Common myeloid progenitor, CD34-positive (primary cell): ENCODE results near the gene CPNE9.
A peak's percentile ranks its signal among the peaks of the same experiment; 100 is the strongest.
"Not testable (repeated sequence)": the region's sequence is repeated elsewhere in the genome, so short reads cannot be mapped to it uniquely, and the experiment has no call there.

Source experiments
- CTCF ChIA-PET: fragments of 350-600 bp; sonication (Branson Sonifier 250); formaldehyde crosslinking; loops from one replicate; lab custom pipeline; 2021; ENCODE audit warnings: antibody characterized with exemption; lab: Charles Lee
- POLR2A ChIA-PET: fragments of 350-600 bp; sonication (Branson Sonifier 250); formaldehyde crosslinking; loops from one replicate; lab custom pipeline; 2021; ENCODE audit warnings: antibody characterized with exemption; lab: Charles Lee
- DNase-seq, 3 donors: peaks; one replicate each; pipeline versions ENCODE4 v3.0.0 to v3.0.0-alpha.2; 2013
- H3K27ac ChIP-seq, 2 experiments: 1 replicate in 1 of 2; 2 replicates in 1 of 2; pipeline ENCODE4 v1.7.0; 2013; ENCODE audit warnings: inconsistent platforms in 2 of 2, low read length in 2 of 2, mild to moderate bottlenecking in 2 of 2, low read depth in 1 of 2, moderate library complexity in 1 of 2; ENCODE audit not compliant: severe bottlenecking in 2 of 2, insufficient read depth in 1 of 2, poor library complexity in 1 of 2
- H3K27me3 ChIP-seq, 5 experiments: replicated peaks in 2 of 5; 1 replicate in 3 of 5; 2 replicates in 2 of 5; pipeline versions ENCODE4 v1.6.1 to v1.7.0; 2013; ENCODE audit warnings: low read length in 4 of 5, mild to moderate bottlenecking in 2 of 5, moderate library complexity in 2 of 5, inconsistent platforms in 1 of 5; ENCODE audit not compliant: insufficient read depth in 5 of 5, control insufficient read depth in 4 of 5
- H3K36me3 ChIP-seq, 4 experiments: 1 replicate in 2 of 4; 2 replicates in 2 of 4; pipeline versions ENCODE4 v1.6.1 to v1.7.0; 2013; ENCODE audit warnings: low read length in 3 of 4, control low read depth in 1 of 4, mild to moderate bottlenecking in 1 of 4; ENCODE audit not compliant: control insufficient read depth in 4 of 4, insufficient read depth in 4 of 4
- H3K4me1 ChIP-seq, 4 experiments: 1 replicate in 3 of 4; 2 replicates in 1 of 4; pipeline versions ENCODE4 v1.6.1 to v1.7.1; 2013; ENCODE audit warnings: low read length in 3 of 4, mild to moderate bottlenecking in 3 of 4, control low read depth in 1 of 4, inconsistent platforms in 1 of 4, moderate library complexity in 1 of 4; ENCODE audit not compliant: control insufficient read depth in 4 of 4, insufficient read depth in 4 of 4; ENCODE audit errors: control extremely low read depth in 1 of 4
- H3K4me3 ChIP-seq, 7 experiments: 1 replicate in 4 of 7; 2 replicates in 3 of 7; pipeline versions ENCODE4 v1.5.1 to v1.7.0; 2013; ENCODE audit warnings: mild to moderate bottlenecking in 7 of 7, low read length in 6 of 7, moderate library complexity in 6 of 7, inconsistent platforms in 2 of 7, low read depth in 2 of 7, control low read depth in 1 of 7; ENCODE audit not compliant: insufficient read depth in 4 of 7, control insufficient read depth in 1 of 7; ENCODE audit errors: extremely low read depth in 1 of 7
- H3K9me3 ChIP-seq, 5 experiments: 1 replicate in 4 of 5; 2 replicates in 1 of 5; pipeline versions ENCODE4 v1.6.1 to v1.7.1; 2013; ENCODE audit warnings: low read length in 4 of 5, mild to moderate bottlenecking in 2 of 5, inconsistent platforms in 1 of 5, low read depth in 1 of 5, moderate library complexity in 1 of 5; ENCODE audit not compliant: control insufficient read depth in 4 of 5, insufficient read depth in 2 of 5; ENCODE audit errors: control extremely low read depth in 1 of 5
- WGBS: methylation state at CpG from one replicate; pipeline ENCODE4 v1.1.5; 2013; ENCODE audit not compliant: insufficient coverage; 5-methylcytosine and 5-hydroxymethylcytosine counted together

The CPNE9 gene

GRCh38 chr3:9769426-9770275 is 66.0 kb downstream of the CPNE9 start, which contains the start of gene CAMK1:
CAMK1 (minus strand) TSS chr3:9769947; CDS start chr3:9767749, 2,198 bp downstream.
- Histone ChIP-seq H3K9me3 (no peaks in the 10 kb centered on the region), H3K36me3 (no peaks in the 10 kb centered on the region), H3K27me3 (peaks cover 0 to 25% (median 3%) of the 10 kb centered on the region in 5 experiments), H3K4me1 (peaks cover 0 to 19% (median 12%) of the 10 kb centered on the region in 4 experiments), H3K4me3 (peak within 1 kb of the TSS in 3 of 7 experiments; percentile 41 to 55 (median 48)), H3K27ac (no peak within 1 kb of the TSS)
- CTCF ChIA-PET = interaction anchor here (0.6 to 1.5 kb wide), 6 partner anchors 9 to 28 kb away, joined by 3 to 5 read pairs (median 4); no protein-coding TSS in a partner anchor
- DNase-seq = peak in 2 of 3 donors; percentile 67 to 74
- 18% methylated on average over 39 of the region's 49 CpGs for WGBS
- POLR2A ChIA-PET = interaction anchor here (0.6 to 1.3 kb wide), 2 partner anchors 9 to 11 kb away, joined by 3 to 4 read pairs; no protein-coding TSS in a partner anchor

- WGBS = 29% methylated on average over 12 of the region's 15 CpGs
- DNase-seq = no peak
- H3K4me3 ChIP-seq = peak overlapping the region in 2 of 7 experiments; percentile 41 to 48
- POLR2A ChIA-PET = interaction anchor here (0.6 to 1.3 kb wide), 2 partner anchors 10 kb away, joined by 3 to 4 read pairs; no protein-coding TSS in a partner anchor
- CTCF ChIA-PET = interaction anchor here (0.6 to 1.5 kb wide), 7 partner anchors 8 to 29 kb away, joined by 3 to 5 read pairs (median 4); no protein-coding TSS in a partner anchor
- peaks cover 0 to 19% (median 12%) of the 10 kb centered on the region in 4 experiments for H3K4me1 ChIP-seq
- H3K9me3 ChIP-seq = no peaks in the 10 kb centered on the region
- no peak overlapping the region for H3K27ac ChIP-seq
- peaks cover 0 to 29% (median 3%) of the 10 kb centered on the region in 5 experiments for H3K27me3 ChIP-seq
- H3K36me3 ChIP-seq = no peaks in the 10 kb centered on the region
Measured at GRCh38 chr3:9770276-9770812, 66.7 kb downstream of the CPNE9 start.

- H3K9me3 ChIP-seq, H3K27ac ChIP-seq, H3K36me3 ChIP-seq, POLR2A ChIA-PET, H3K4me3 ChIP-seq, DNase-seq: not testable (repeated sequence)
- no CpG with 5 or more reads among the region's 2 CpGs for WGBS
- CTCF ChIA-PET = interaction anchor here (0.7 to 1.5 kb wide), 4 partner anchors 9 to 27 kb away, joined by 3 to 5 read pairs (median 4); no protein-coding TSS in a partner anchor
- Histone ChIP-seq H3K27me3 (peaks cover 0 to 29% (median 3%) of the 10 kb centered on the region in 5 experiments), H3K4me1 (peaks cover 0 to 19% (median 12%) of the 10 kb centered on the region in 4 experiments)
Measured at GRCh38 chr3:9771007-9771406, 67.4 kb downstream of the CPNE9 start.

- 100% methylated on average over 4 of the region's 5 CpGs for WGBS
- CTCF ChIA-PET = no interaction called here
Measured at GRCh38 chr3:9776896-9777693, 73.5 kb downstream of the CPNE9 start.

GRCh38 chr3:9777694-9778021 is 74.0 kb downstream of the CPNE9 start:
- Histone ChIP-seq H3K27me3 (peaks cover 0 to 9% (median 3%) of the 10 kb centered on the region in 5 experiments), H3K9me3 (no peaks in the 10 kb centered on the region), H3K36me3 (peaks cover 0 to 12% (median 2%) of the 10 kb centered on the region in 4 experiments), H3K4me1 (peaks cover 30 to 61% (median 44%) of the 10 kb centered on the region in 4 experiments), H3K27ac (no peak overlapping the region), H3K4me3 (no peak overlapping the region)
- POLR2A ChIA-PET = no interaction called here
- CTCF ChIA-PET = interaction anchor here (0.7 kb wide), 1 partner anchor 12 kb away, joined by 3 read pairs; no protein-coding TSS in a partner anchor
- WGBS = no CpG with 5 or more reads among the region's 1 CpG
- DNase-seq = no peak

More at GRCh38 chr3:9776896-9777693, 73.5 kb downstream of the CPNE9 start:
- Histone ChIP-seq H3K9me3 (no peaks in the 10 kb centered on the region), H3K36me3 (peaks cover 0 to 8% (median 2%) of the 10 kb centered on the region in 4 experiments), H3K4me1 (peaks cover 30 to 55% (median 44%) of the 10 kb centered on the region in 4 experiments), H3K27ac (no peak overlapping the region), H3K27me3 (peaks cover 0 to 9% (median 3%) of the 10 kb centered on the region in 5 experiments), H3K4me3 (no peak overlapping the region)
- POLR2A ChIA-PET = no interaction called here
- DNase-seq = no peak
